HEK293T (cell line): ENCODE results near the gene CALHM5.

ENCODE experiments used
- ARNT ChIP-seq: fragments of 450-650 bp; IDR thresholded peaks from 2 replicates; pipeline ENCODE4 v1.6.1; 2017; ENCODE audit warnings: mild to moderate bottlenecking
- FOXA1 ChIP-seq: fragments of 450-650 bp; IDR thresholded peaks from 2 replicates; pipeline ENCODE4 v1.6.1; 2016; ENCODE audit warnings: mild to moderate bottlenecking
- LEF1 ChIP-seq: fragments of 450-650 bp; IDR thresholded peaks from 2 replicates; pipeline ENCODE4 v1.6.1; 2017; ENCODE audit warnings: mild to moderate bottlenecking, borderline replicate concordance
- SUZ12 ChIP-seq: fragments of 450-650 bp; IDR thresholded peaks from 2 replicates; pipeline ENCODE4 v1.6.1; 2016; ENCODE audit warnings: mild to moderate bottlenecking

- TF ChIP-seq SUZ12 (no peak), LEF1 (no peak), ARNT (no peak), FOXA1 (no peak)
Observed at GRCh38 chr6:116536216-116536621, 24.8 kb downstream of the CALHM5 start.
